ENCODE results near the gene POLA1. TPM values are rescaled to one million over a fixed set of nuclear protein-coding genes. Genes with fewer than 3 reads are reported as not detected.

Gene POLA1, protein sequence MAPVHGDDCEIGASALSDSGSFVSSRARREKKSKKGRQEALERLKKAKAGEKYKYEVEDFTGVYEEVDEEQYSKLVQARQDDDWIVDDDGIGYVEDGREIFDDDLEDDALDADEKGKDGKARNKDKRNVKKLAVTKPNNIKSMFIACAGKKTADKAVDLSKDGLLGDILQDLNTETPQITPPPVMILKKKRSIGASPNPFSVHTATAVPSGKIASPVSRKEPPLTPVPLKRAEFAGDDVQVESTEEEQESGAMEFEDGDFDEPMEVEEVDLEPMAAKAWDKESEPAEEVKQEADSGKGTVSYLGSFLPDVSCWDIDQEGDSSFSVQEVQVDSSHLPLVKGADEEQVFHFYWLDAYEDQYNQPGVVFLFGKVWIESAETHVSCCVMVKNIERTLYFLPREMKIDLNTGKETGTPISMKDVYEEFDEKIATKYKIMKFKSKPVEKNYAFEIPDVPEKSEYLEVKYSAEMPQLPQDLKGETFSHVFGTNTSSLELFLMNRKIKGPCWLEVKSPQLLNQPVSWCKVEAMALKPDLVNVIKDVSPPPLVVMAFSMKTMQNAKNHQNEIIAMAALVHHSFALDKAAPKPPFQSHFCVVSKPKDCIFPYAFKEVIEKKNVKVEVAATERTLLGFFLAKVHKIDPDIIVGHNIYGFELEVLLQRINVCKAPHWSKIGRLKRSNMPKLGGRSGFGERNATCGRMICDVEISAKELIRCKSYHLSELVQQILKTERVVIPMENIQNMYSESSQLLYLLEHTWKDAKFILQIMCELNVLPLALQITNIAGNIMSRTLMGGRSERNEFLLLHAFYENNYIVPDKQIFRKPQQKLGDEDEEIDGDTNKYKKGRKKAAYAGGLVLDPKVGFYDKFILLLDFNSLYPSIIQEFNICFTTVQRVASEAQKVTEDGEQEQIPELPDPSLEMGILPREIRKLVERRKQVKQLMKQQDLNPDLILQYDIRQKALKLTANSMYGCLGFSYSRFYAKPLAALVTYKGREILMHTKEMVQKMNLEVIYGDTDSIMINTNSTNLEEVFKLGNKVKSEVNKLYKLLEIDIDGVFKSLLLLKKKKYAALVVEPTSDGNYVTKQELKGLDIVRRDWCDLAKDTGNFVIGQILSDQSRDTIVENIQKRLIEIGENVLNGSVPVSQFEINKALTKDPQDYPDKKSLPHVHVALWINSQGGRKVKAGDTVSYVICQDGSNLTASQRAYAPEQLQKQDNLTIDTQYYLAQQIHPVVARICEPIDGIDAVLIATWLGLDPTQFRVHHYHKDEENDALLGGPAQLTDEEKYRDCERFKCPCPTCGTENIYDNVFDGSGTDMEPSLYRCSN (N-terminal part only)
- total RNA-seq: 16.2 and 18.5 TPM in 2 replicates

DNA sequence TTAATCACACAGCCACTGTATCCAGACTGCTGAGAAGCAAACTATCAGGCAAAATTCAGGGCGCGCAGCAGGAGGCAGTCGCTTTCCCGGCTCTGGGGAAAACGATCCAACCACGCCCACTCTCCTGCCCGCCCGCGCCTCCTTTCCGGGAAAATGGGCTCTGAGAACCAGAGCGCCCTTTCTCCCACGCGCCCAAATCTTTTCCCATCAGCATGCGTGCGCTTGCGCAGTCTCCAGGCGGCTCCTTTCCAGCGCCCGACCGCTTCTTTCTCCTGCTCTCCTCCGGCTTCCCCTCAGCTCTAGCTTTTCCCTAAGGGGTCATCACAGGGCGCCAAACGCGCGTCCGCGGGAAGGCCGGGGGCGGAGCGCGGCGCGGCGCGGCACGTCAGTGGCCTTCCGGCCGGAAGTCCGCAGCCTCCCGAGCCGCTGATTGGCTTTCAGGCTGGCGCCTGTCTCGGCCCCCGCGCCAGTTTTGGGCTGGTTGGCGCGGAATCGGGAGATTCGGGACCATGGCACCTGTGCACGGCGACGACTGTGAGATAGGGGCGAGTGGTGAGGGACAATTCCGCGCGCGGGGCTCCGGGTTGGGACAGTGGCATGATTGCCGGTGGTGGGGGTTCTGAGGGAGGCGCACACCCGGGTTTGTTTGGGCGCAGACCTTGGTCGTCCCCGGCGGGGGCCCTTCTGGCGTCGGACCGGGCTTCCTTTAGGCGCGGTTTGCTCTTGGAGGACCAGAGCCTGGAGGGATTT lies at the start of gene POLA1:
Gene POLA1, plus strand, starts transcription at position 466 of the 750 bp plus-strand sequence. Its CDS starts 44 bp downstream, at position 510.

DNA sequence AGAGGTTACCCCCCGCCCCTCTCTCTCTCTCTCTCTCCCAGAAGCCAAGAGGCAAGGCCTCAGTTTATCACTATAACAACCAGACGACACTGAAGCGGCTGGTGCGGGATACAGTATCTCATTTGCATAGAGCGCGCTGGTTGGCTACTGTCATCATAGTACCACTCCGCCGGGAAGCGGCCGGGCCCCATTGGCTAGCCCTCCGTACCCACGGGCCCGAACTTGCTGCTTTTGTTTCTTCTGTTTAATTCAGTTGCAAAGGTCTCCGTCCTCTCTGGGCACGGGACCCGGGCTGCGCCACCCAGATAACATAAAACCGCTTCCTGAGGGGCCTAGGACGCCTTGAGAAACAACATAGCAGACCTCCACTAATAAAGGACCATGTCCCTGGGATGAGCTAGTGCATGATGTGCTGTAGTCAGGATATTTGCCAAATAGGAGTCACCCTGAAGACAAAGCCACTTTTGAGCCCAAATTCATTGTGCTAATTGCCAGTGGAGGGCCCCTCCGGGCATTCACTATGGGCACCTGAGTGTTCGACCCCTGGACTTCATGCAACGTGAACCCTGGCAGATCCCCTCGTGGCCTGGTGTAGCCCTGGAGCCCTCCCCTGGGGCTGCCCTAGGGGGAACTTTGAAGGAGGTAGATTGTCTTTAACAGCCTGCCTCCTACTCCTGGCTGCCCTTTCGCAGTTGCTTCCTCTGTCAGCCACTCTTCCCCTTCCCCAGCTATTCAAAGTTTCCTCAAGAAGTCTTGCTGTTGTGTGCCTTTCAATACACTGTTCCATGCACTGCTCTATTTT lies 46.3 kb upstream of the POLA1 start, which contains the start of gene PCYT1B:
Gene PCYT1B, minus strand, starts transcription at position 91 of the 802 bp plus-strand sequence. CDS start 242 bp downstream, outside the sequence.

DNA sequence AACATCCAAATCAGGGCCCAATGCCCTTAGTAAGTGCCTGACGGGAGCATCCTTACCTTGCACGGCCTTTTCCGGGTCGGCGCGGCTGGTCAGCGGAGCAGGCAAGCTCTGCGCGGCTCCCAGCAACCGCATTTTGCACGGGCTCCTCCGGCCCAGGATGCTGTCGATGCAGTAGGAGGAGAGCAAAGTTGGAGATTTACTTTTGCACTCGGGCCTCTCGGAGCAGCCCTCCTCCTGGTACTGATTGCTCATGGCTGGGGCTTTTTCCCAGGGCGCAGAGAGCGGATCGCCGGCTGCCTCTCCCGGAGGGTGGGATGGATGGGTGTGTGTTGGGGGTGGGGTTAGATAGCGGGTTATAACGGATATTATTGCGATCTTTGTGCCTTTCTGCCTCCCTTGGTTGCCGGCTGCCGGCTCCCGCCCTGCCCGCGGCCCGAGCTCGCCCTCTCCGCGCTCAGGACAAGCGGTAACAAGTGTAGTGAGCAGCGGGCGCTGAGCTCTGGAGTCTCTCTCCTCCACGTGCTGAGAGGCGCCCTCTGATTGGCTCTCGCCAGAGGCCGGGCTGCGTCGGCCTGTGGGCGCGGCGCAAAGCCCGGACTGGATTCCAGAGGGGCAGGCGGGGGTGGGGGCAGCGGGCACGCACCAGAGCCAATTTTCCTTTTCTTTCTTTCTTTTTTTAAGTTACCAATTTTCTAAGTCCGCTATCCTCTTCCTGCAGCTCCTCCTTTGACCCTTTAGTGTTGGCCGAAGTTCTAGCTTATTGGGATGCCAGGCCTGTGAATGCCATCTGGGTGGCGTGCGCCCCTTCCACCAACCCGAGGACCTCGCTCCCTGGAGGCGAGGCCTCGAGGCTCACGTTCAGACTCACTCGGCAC lies 322.0 kb downstream of the POLA1 start, which contains the start of gene ARX:
Gene ARX, minus strand, starts transcription at position 480 of the 875 bp plus-strand sequence. Its CDS starts 228 bp downstream, at position 252.

Other genes starting within 250 kb of the POLA1 start
- 5.8 and 6.7 TPM in 2 replicates for gene PDK3, start 228.6 kb upstream of the POLA1 start, total RNA-seq
- 0.32 and 0.61 TPM in 2 replicates for gene PCYT1B, start 46.6 kb upstream of the POLA1 start, total RNA-seq